ENCODE results near the gene GABRB3.

Gene GABRB3

GRCh38 chr15:26537663-26538062, 235.2 kb downstream of the GABRB3 start:
- Histone ChIP-seq H3K4me3 (replicated peaks; ENCODE audit: low read depth, low read length) (no peak overlapping the region), H3K27me3 (replicated peaks; ENCODE audit: control insufficient read depth, insufficient read depth, low read length) (no peaks in the 10 kb centered on the region), H3K36me3 (ENCODE audit: control insufficient read depth, insufficient read depth, low read length) (no peaks in the 10 kb centered on the region)
- no peak for TF ChIP-seq CTCF (IDR thresholded peaks at IDR 0.05; ENCODE audit: insufficient read depth, low read length, poor library complexity, severe bottlenecking)
- no peak for DNase-seq (ENCODE audit: extremely low read depth, insufficient read length)

GRCh38 chr15:26531489-26531888, 241.4 kb downstream of the GABRB3 start:
- DNase-seq (ENCODE audit: extremely low read depth, insufficient read length): no peak
- no peaks in the 10 kb centered on the region for H3K27me3 ChIP-seq (replicated peaks; ENCODE audit: control insufficient read depth, insufficient read depth, low read length)
- TF ChIP-seq CTCF (IDR thresholded peaks at IDR 0.05; ENCODE audit: insufficient read depth, low read length, poor library complexity, severe bottlenecking): no peak
- no peaks in the 10 kb centered on the region for H3K36me3 ChIP-seq (ENCODE audit: control insufficient read depth, insufficient read depth, low read length)
- H3K4me3 ChIP-seq (replicated peaks; ENCODE audit: low read depth, low read length): no peak overlapping the region

GRCh38 chr15:26525096-26525495, 247.8 kb downstream of the GABRB3 start:
- Histone ChIP-seq H3K27me3 (replicated peaks; ENCODE audit: control insufficient read depth, insufficient read depth, low read length) (no peaks in the 10 kb centered on the region), H3K4me3 (replicated peaks; ENCODE audit: low read depth, low read length) (no peak overlapping the region), H3K36me3 (ENCODE audit: control insufficient read depth, insufficient read depth, low read length) (no peaks in the 10 kb centered on the region)
- no peak for TF ChIP-seq CTCF (IDR thresholded peaks at IDR 0.05; ENCODE audit: insufficient read depth, low read length, poor library complexity, severe bottlenecking)
- no peak for DNase-seq (ENCODE audit: extremely low read depth, insufficient read length)

- Histone ChIP-seq H3K27me3 (replicated peaks; ENCODE audit: control insufficient read depth, insufficient read depth, low read length) (no peaks in the 10 kb centered on the region), H3K4me3 (replicated peaks; ENCODE audit: low read depth, low read length) (no peak overlapping the region), H3K36me3 (ENCODE audit: control insufficient read depth, insufficient read depth, low read length) (no peaks in the 10 kb centered on the region)
- no peak for DNase-seq (ENCODE audit: extremely low read depth, insufficient read length)
- no peak for TF ChIP-seq CTCF (IDR thresholded peaks at IDR 0.05; ENCODE audit: insufficient read depth, low read length, poor library complexity, severe bottlenecking)
Observed at GRCh38 chr15:26521691-26522198, 251.1 kb downstream of the GABRB3 start.

GRCh38 chr15:26521130-26521529, 251.7 kb downstream of the GABRB3 start:
- DNase-seq (ENCODE audit: extremely low read depth, insufficient read length): no peak
- Histone ChIP-seq H3K4me3 (replicated peaks; ENCODE audit: low read depth, low read length) (no peak overlapping the region), H3K27me3 (replicated peaks; ENCODE audit: control insufficient read depth, insufficient read depth, low read length) (no peaks in the 10 kb centered on the region), H3K36me3 (ENCODE audit: control insufficient read depth, insufficient read depth, low read length) (no peaks in the 10 kb centered on the region)
- no peak for TF ChIP-seq CTCF (IDR thresholded peaks at IDR 0.05; ENCODE audit: insufficient read depth, low read length, poor library complexity, severe bottlenecking)

DNA sequence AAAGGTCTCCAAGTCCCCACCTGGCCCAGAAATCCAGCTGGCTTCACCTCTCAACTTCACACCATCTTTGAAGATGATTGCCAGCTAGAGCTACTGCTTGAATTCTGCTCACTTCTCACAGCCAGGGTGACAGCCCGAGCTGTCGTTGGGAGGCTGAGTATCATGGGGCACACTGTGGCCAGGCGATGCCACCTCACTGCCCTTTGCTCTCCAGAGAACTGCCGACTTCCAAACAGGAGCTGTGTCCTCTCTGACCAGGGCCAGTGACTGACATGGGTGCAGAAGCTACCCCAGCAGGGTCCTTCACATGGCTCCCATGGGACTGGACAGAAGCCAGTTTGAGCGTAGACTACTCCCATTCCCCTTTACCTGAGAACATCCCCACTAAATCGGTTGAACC, 254.0 kb downstream of the GABRB3 start:
- no peak for TF ChIP-seq CTCF (IDR thresholded peaks at IDR 0.05; ENCODE audit: insufficient read depth, low read length, poor library complexity, severe bottlenecking)
- no peak for DNase-seq (ENCODE audit: extremely low read depth, insufficient read length)

More for the DNA sequence above, 254.0 kb downstream of the GABRB3 start:
- Histone ChIP-seq H3K27me3 (replicated peaks; ENCODE audit: control insufficient read depth, insufficient read depth, low read length) (no peaks in the 10 kb centered on the region), H3K36me3 (ENCODE audit: control insufficient read depth, insufficient read depth, low read length) (no peaks in the 10 kb centered on the region), H3K4me3 (replicated peaks; ENCODE audit: low read depth, low read length) (no peak overlapping the region)

Data from GM06990 (cell line).